ENCODE measurements around the gene SLC39A6.
"Not testable (repeated sequence)": the region's sequence is repeated elsewhere in the genome, so short reads cannot be mapped to it uniquely, and the experiment has no call there.

Gene SLC39A6

DNA sequence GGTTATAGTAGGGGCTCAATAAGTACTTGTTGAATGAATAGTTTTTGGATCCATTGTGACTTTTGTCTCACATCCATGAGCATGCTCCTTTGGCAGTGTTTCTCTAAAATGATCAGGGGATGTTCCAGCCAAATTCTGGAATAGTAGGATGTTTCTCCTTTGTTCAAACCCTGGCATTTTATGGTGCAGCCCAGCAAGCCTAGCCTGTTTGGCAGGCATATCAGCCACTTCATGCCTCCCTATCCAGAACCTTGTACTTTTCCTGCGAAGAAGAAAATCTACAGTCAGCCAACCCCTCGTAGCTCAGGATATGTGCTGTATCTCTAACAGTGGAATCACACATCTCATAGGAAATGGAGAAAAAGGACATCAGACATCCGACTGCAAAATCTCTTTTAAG, 34.7 kb downstream of the SLC39A6 start:
- no peak for DNase-seq

DNA sequence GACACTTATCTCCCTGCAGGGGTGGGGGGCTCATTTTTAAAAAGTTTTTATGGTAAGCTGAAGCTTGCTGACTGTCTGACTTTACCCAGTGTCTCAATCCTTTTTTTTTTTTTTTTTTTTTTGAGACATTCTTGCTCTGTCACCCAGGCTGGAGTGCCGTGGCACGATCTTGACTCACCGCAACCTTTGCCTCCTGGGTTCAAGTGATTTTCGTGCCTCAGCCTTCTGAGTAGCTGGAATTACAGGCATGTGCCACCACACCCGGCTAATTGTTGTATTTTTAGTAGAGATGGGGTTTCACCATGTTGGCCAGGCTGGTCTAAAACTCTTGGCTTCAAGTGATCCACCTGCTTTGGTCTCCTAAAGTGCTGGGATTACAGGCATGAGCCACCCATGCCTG, 37.0 kb downstream of the SLC39A6 start:
- not testable (repeated sequence) for DNase-seq

DNA sequence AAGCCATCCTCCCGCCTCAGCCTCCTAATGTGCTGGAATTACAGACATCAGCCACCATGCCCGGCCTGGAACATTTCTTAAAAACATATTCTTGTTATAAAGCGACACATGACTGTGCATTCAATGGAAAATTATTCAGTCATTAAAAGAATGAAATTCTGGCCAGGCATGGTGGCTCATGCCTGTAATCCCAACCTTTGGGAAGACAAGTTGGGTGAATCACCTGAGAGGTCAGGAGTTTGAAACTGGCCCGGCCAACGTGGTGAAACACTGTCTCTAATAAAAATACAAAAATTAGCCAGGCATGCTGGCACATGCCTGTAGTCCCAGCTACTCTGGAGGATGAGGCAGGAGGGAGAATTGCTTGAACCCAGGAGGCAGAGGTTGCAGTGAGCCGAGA, 40.1 kb downstream of the SLC39A6 start:
- DNase-seq = no peak

DNA sequence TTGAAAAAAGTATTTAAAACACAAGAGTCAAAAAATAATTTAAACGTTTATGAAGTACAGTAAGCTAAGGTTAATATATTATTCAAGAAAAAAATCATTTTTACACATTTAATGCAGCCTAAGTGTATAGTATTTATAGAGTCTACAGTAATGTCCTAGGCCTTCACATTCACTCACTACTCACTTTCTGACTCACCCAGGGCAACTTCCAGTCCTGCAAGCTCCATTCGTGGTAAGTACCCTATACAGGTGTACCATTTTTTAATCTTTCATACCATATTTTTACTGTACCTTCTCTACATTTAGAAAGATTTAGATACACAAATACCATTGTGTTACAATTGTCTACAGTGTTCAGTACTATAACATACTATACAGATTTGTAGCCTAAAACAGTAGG, 40.9 kb downstream of the SLC39A6 start:
- no peak for DNase-seq

DNA sequence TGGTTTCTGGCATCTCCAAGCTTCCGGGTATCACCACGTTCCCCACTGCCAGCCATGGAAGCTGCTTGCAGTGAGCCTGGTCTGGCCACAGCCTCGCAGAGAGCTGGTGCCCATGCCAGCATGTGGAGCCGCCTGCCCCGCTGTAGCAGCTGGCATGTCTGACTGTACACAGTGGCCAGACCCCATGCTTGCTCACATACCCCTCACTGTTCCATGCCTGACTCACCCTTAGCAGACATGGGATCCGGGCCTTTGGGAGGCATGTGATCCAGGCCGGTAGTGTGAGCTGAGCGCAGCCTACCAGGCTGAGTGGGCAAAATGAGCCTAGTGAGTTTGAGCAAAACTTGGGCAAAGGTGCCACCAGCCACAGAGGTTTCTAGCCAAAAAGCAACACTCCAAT, 43.0 kb downstream of the SLC39A6 start:
- no peak for DNase-seq

DNA sequence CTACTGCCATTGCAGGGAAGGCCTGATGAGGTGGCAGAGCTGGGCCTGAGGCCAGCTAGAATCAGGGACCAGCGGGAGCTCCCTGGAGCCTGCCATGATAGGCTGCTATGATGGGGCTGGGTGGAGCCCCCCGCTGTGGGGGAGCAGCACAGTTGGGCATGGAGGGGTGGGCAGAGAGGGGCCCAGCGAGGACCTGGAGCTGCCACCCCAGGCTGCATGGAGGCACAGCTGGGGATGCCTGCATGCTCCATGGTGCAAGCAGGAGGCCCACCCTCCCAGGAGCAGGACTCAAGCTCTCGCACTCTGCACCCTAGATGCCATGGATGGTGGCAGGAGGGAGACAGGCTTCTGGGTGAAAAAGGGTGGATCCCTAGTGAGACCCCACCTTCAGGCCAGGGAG, 43.9 kb downstream of the SLC39A6 start:
- DNase-seq = no peak

DNA sequence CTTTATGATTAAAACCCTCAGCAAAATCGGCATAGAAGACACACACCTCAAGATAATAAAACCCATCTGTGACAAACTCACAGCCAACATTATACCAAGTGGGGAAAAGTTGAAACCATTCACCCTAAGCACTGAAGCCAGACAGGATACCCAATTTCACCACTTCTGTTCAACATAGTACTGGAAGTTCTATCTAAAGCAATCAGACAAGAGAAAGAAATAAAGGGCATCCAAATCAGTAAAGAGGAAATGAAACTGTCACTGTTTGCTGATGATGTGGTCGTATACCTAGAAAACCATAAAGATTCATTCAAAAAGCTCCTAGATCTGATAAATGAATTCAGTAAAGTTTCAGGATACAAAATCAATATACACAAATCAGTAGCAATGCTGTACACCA, 45.4 kb downstream of the SLC39A6 start:
- DNase-seq = no peak

DNA sequence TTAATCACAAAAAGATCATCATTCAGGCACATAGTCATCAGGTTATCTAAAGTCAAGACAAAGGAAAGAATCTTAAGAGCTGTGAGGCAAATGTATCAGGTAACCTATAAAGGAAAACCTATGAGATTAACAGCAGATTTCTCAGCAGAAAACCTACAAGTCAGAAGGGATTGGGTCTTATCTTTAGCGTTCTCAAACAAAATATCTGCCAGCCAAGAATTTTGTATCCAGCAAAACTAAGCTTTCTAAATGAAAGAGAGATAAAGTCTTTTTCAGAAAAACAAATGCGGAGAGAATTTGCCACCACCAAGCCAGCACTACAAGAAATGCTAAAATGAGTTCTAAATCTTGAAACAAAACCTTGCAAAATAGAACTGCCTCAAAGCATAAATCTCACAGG, 48.0 kb downstream of the SLC39A6 start:
- DNase-seq = not testable (repeated sequence)

DNA sequence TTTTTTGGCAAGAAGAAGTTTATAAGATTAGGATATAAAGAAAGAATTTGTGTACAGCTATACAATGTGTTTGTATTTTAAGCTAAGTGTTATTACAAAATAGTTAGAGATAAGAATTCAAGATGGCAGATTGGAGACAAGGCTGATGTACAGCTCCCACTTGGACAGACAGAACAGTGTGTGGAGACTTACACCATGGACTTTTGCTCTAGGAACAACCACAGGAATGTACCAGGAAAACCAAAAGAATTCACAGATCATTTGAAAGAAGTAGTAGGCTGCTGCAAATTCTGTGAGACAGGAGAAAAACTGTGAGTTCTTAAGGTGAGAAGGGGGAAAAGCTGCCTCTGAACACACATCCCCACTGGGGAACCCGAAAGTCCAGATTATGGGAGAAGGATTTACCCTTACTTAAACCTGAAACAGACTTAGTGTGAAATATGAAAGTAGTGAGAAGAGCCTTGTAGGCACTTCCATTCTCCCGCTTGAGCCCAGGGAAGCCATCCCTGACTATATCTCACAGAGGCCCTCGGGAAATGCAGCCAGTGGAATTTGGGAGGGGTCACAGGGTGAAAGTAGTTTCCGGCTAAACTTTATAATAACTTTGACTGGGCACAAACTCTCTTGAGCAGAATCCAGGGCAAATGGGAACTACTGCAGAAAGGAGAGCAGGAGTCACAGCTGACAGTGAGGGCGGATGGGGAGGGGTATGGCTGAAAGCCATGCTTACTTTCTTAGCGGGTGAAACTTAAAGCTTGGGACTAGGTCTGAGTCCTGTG, 50.2 kb downstream of the SLC39A6 start:
- no peak for DNase-seq

DNA sequence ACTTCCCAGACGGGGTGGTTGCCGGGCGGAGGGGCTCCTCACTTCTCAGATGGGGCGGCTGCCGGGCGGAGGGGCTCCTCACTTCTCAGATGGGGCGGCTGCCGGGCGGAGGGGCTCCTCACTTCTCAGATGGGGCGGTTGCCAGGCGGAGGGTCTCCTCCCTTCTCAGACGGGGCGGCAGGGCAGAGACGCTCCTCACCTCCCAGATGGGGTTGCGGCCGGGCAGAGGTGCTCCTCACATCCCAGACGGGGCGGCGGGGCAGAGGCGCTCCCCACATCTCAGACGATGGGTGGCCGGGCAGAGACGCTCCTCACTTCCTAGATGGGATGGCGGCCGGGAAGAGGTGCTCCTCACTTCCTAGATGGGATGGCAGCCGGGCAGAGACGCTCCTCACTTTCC, 51.4 kb downstream of the SLC39A6 start:
- not testable (repeated sequence) for DNase-seq

DNA sequence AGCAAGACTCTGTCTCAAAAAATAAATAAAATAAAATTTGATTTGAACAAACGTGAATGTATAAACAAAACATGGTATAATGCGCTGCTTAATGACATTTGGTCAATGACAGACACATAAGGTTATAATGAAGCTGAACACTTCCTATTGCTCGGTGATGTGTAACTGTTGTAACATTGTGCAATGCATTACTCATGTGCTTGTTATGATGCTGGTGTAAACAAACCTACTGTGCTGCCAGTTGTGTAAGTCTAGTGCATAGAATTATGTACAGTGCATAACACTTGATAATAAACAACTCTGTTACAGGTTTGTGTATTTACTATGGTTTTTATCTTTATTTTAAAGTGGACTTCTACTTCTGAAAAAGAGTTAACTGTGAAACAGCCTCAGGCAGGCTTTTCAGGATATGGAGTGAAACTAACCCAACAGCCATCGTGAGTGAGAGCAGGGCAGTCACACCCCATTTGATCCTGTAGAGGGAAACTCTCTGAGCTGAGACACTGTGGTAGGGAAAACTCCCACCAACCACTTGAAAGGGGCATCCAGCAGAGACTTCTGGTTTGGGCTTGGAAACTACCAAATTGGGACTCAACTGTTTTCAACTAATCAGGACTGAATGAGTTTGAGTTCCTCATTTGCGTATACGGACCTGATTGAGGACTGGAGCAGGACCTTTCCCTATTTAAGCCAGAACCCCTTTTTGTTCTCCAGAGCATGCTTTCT, 53.1 kb downstream of the SLC39A6 start:
- DNase-seq = no peak

DNA sequence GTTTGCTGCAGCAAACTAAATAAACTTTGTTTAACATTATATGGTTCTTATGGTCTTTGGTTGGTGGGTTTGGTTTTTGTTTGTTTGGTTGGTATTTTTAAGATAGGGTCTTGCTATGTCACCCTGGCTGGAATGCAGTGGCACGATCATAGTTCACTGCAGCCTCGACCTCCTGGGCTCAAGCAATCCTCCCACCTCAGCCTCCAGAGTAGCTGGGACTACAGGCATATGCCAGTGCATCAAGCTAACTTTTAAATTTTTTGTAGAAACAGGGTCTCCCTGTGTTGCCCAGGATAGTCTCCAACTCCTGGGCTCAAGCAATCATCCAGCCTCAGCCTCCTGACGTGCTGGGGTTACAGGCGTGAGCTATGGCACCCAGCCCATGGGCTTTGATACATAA, 54.7 kb downstream of the SLC39A6 start:
- no peak for DNase-seq

DNA sequence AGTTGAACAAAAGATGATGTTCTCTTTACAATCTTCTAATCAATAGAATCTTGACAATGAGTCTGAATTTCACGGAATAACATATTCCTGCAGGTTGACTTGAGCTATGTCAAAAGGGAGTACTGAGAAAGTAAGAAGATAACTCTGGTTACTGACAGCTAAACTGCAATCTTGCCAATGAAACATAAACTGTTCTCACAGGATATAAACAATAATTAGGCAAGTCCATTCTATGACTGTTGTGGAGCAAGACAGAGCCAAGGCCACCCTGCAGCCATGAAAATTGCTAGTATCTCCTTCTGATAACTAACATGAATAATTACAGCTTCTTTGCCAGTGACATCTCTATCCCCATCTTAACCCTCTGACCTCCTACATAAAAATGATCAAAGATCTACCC, 55.5 kb downstream of the SLC39A6 start:
- DNase-seq = no peak

DNA sequence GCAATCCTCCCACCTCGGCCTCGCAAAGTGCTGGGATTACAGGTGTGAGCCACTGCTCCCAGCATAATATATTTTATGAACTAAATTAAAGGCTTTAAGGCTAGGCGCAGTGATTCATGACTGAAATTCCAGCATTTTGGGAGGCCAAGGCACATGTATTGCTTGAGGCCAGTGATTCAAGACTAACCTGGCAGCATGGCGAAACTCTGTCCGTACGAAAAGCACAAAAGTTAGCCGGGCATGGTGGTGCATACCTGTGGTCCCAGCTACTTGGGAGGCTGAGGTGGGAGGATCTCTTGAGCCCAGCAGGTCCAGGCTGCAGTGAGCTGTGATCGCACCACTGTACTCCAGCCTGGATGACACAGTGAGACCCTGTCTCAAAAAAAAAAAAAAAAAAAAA, 56.7 kb downstream of the SLC39A6 start:
- not testable (repeated sequence) for DNase-seq

DNA sequence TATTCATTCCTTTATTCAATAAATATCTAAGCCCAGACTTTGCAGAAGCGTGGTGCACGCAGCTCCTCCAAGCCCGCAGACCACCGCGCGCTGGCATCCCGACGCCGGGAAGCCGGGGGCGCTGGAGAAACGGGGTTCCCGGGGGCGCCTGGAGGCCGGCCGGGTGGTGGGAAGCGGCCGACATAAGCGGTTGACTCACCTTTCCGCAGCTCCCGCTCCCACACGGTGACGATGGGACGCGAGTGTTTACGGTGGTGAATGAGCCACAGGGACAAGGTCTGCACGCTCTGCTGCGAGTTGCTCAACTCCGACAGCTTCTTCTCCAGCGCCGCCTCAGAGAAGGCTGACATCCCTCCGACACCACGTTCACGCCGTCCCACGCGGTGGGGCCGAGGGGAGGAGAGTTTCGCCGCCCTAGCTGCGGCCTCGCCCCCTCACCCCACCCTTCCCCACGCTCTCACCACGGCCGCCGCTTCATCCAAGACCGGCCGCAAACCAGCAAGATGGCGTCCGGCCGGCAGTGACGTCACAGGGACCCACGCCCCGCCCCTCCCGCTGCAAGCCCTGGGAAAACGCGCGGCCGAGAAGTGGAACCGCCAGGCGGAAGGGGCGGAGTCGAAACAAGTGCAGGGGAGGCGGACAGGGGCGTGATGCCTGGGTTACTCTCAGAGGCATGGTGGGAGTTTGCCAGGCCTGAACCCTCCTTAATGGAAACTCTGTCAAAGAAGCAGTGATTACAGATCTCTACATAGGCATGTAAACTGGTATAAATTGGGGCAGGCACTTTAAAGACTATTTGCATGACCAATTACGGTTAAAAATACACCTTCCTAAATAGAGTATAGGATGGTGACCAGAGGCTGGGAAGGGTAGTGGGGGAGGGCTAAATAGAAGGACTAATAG, 61.8 kb downstream of the SLC39A6 start, which contains the start of gene RPRD1A:
RPRD1A (minus strand) TSS at position 505 of the 903 bp plus-strand sequence; CDS start at position 350, 155 bp downstream.
- DNase-seq = peak; percentile 96

DNA sequence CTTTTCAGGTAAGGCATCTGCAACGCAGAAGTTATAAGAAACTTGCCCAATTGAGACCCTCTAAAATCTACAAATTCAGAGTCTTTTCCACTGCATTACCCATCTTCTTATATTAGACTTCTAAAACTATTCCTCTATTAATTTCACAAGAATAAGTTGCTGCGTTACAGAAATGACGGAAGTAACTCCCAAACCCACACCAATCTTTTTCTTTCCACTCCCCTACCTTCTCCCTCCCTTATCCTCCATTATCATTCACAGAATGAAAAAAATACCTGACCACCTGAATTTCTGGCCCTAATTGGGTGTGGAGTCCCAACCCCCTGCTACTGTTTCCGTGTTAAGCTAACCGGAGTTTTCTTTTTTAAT, 62.5 kb downstream of the SLC39A6 start:
- no peak for DNase-seq

DNA sequence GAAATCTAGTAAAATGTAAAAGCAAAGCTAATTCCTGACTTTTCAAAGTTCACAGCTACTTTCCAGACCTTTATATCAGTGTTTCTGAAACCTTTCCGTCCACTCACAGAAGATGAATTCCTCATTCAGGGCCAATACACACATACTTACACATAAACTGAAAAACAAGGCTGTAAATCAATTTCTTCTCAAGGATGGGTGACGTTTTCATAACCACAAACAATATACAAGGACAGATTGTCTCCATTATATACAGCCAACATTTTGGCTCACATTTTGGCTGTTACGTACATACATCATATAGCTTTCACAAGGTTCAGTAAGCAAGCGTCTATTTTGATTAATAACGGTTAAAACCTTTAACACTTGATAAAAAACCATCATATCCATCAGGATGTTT, 63.1 kb downstream of the SLC39A6 start:
- DNase-seq = no peak

DNA sequence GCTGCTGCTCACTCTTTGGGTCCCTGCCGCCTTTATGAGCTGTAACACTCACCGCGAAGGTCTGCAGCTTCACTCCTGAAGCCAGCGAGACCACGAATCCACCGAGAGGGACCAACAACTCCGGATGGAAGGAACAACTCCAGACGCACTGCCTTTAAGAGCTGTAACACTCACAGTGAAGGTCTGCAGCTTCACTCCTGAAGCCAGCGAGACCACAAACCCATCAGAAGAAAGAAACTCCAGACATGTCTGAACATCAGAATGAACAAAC, 64.4 kb downstream of the SLC39A6 start:
- not testable (repeated sequence) for DNase-seq

DNA sequence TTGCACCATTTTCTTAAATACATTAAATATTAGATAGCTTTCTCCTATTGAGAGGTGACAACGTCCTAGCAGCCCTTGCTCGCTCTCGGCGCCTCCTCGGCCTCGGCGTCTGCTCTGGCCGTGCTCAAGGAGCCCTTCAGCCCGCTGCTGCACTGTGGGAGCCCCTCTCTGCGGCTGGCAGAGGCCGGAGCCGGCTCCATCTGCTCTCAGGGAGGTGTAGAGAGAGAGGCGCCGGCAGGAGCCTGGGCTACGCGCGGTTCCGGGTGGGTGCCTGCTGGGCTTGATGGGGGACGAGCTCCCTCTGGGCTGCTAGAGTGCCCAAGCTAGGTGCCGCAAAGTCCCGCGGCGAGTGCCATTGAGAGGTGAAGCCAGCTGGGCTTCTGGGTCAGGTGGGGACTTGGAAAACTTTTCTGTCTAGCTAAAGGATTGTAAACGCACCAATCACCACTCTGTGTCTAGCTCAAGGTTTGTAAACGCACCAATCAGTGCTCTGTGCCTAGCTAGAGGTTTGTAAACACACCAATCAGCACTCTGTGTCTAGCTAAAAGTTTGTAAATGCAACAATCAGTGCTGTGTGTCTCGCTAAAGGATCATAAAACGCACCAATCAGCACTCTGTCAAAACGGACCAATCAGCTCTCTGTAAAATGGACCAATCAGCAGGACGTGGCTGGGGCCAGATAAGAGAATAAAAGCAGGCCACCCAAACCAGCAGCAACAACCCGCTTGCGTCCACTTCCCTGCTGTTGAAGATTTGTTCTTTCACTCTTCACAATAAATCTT, 64.9 kb downstream of the SLC39A6 start:
- no peak for DNase-seq

DNA sequence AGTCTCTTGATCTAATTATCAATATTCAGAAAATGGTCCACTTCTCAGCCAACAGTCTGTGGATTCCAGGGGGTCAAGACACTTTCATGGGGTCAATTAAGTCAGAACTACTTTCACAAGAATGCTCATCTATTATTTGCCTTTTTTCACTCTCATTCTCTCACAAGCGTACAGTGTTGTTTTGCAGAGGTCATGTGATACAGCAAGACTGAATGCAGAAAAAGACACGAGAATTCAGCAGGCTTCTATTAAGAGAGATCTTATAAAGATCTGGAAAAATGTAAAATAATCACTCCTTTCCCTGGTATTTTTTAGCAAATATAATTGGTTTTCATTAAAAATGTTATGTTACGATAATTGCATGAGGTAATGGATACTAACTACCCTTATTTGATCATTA, 70.5 kb downstream of the SLC39A6 start:
- DNase-seq = no peak
